ENCODE data around the gene ITGA5.

Gene ITGA5

GRCh38 chr12:54401119-54401518 lies 17.9 kb downstream of the ITGA5 start:
- Histone ChIP-seq H3K27ac (ENCODE audit: low read depth, low read length) (no peak overlapping the region), H3K4me1 (ENCODE audit: control insufficient read depth, low read length) (no peaks in the 10 kb centered on the region), H3K9me3 (ENCODE audit: control insufficient read depth, insufficient read depth, low read length) (no peaks in the 10 kb centered on the region), H3K79me2 (ENCODE audit: control insufficient read depth, low read length) (no peaks in the 10 kb centered on the region), H3K36me3 (ENCODE audit: control insufficient read depth, low read length) (no peaks in the 10 kb centered on the region), H3K9me2 (replicated peaks; ENCODE audit: control insufficient read depth, low read length) (no peaks in the 10 kb centered on the region), H4K20me1 (ENCODE audit: control insufficient read depth, insufficient read depth, low read depth, low read length) (no peaks in the 10 kb centered on the region), H3K4me2 (ENCODE audit: low read length) (no peak overlapping the region), H3F3A (ENCODE audit: control insufficient read depth, insufficient read depth) (no peaks in the 10 kb centered on the region), H3K4me3 (ENCODE audit: low read length) (no peak overlapping the region), H3K27me3 (ENCODE audit: control insufficient read depth, low read length) (peaks cover 7% of the 10 kb centered on the region)
- TF ChIP-seq, protein P1, sequence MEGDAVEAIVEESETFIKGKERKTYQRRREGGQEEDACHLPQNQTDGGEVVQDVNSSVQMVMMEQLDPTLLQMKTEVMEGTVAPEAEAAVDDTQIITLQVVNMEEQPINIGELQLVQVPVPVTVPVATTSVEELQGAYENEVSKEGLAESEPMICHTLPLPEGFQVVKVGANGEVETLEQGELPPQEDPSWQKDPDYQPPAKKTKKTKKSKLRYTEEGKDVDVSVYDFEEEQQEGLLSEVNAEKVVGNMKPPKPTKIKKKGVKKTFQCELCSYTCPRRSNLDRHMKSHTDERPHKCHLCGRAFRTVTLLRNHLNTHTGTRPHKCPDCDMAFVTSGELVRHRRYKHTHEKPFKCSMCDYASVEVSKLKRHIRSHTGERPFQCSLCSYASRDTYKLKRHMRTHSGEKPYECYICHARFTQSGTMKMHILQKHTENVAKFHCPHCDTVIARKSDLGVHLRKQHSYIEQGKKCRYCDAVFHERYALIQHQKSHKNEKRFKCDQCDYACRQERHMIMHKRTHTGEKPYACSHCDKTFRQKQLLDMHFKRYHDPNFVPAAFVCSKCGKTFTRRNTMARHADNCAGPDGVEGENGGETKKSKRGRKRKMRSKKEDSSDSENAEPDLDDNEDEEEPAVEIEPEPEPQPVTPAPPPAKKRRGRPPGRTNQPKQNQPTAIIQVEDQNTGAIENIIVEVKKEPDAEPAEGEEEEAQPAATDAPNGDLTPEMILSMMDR (IDR thresholded peaks at IDR 0.05; ENCODE audit: low read depth, low read length, poor library complexity, severe bottlenecking), result no peak
- no peak for TF ChIP-seq EZH2phosphoT487 (IDR thresholded peaks at IDR 0.05; ENCODE audit: borderline replicate concordance, low read length)

- Histone ChIP-seq H4K20me1 (ENCODE audit: control insufficient read depth, insufficient read depth, low read depth, low read length) (no peaks in the 10 kb centered on the region), H3K9me3 (ENCODE audit: control insufficient read depth, insufficient read depth, low read length) (no peaks in the 10 kb centered on the region), H3K4me2 (ENCODE audit: low read length) (no peak overlapping the region), H3K36me3 (ENCODE audit: control insufficient read depth, low read length) (no peaks in the 10 kb centered on the region), H3K9me2 (replicated peaks; ENCODE audit: control insufficient read depth, low read length) (no peaks in the 10 kb centered on the region), H3K27ac (ENCODE audit: low read depth, low read length) (no peak overlapping the region), H3K4me1 (ENCODE audit: control insufficient read depth, low read length) (no peaks in the 10 kb centered on the region), H3K27me3 (ENCODE audit: control insufficient read depth, low read length) (peaks cover 4% of the 10 kb centered on the region), H3K4me3 (ENCODE audit: low read length) (no peak overlapping the region), H3K79me2 (ENCODE audit: control insufficient read depth, low read length) (no peaks in the 10 kb centered on the region), H3F3A (ENCODE audit: control insufficient read depth, insufficient read depth) (no peaks in the 10 kb centered on the region)
- no peak for TF ChIP-seq EZH2phosphoT487 (IDR thresholded peaks at IDR 0.05; ENCODE audit: borderline replicate concordance, low read length)
- TF ChIP-seq, protein P1 (IDR thresholded peaks at IDR 0.05; ENCODE audit: low read depth, low read length, poor library complexity, severe bottlenecking), result peak; percentile 98
These were observed 19.9 kb downstream of the ITGA5 start for GRCh38 chr12:54398995-54399793.

GRCh38 chr12:54398218-54398617 lies 20.8 kb downstream of the ITGA5 start:
- Histone ChIP-seq H3K27ac (ENCODE audit: low read depth, low read length) (no peak overlapping the region), H3K4me2 (ENCODE audit: low read length) (no peak overlapping the region), H3K27me3 (ENCODE audit: control insufficient read depth, low read length) (peaks cover 4% of the 10 kb centered on the region), H3K79me2 (ENCODE audit: control insufficient read depth, low read length) (no peaks in the 10 kb centered on the region), H4K20me1 (ENCODE audit: control insufficient read depth, insufficient read depth, low read depth, low read length) (no peaks in the 10 kb centered on the region), H3K9me3 (ENCODE audit: control insufficient read depth, insufficient read depth, low read length) (no peaks in the 10 kb centered on the region), H3F3A (ENCODE audit: control insufficient read depth, insufficient read depth) (no peaks in the 10 kb centered on the region), H3K4me3 (ENCODE audit: low read length) (no peak overlapping the region), H3K4me1 (ENCODE audit: control insufficient read depth, low read length) (peaks cover 4% of the 10 kb centered on the region; the same call in 1 of the 2 replicates), H3K9me2 (replicated peaks; ENCODE audit: control insufficient read depth, low read length) (no peaks in the 10 kb centered on the region), H3K36me3 (ENCODE audit: control insufficient read depth, low read length) (no peaks in the 10 kb centered on the region)
- TF ChIP-seq EZH2phosphoT487 (IDR thresholded peaks at IDR 0.05; ENCODE audit: borderline replicate concordance, low read length), result no peak
- TF ChIP-seq, protein P1 (IDR thresholded peaks at IDR 0.05; ENCODE audit: low read depth, low read length, poor library complexity, severe bottlenecking), result no peak
